HG03460 (cell line): ENCODE measurements around the gene AHDC1.

ENCODE experiments used
- ATAC-seq: cut with Tn5 transposase; IDR thresholded peaks from one replicate; pipeline ENCODE4 v1.9.1; 2021; ENCODE audit not compliant: unreplicated experiment

The AHDC1 gene

GRCh38 chr1:27491748-27492700 is 111.9 kb downstream of the AHDC1 start:
- no peak for ATAC-seq

DNA sequence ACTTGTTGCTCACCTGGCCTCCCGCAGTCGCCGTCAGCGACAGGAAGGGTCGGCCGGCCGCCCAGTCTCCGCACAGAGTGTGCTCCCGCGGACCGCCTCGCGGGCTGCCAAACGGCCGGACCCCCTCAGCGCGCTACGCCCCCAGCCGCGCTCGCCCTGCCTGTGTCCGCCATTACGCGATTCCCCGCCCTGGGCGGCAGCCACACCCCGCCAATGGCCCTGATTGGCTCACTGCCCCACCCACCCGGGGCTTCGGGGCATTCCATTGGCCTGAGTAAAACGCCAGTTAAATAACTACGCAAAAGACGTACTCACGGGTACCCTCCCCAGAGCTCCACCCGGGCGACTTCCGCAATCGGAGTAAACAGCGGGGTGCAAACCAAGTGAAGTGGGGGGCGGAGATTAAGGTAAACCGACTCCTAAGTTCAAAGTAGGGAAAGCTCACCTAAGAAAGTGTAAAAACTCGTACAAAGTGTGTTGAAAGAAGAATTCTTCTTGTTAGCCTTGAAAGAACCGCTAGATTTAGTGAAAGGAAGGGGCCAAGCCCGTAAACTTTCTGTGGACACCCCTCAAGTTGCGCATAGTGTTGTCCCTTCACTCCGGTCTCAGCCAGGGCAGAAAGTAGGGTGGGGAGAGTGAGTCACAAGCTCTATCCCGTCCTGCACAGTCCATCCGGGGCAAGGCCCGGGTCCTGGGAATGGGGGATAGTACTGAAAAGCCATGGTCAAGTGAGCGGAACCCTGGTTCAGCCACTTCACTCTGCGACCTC is 113.8 kb downstream of the AHDC1 start, which contains the start of gene WASF2:
WASF2 (minus strand) TSS at position 195 of the 769 bp plus-strand sequence. CDS start 61,277 bp downstream, outside the sequence.
- peak; percentile 72 for ATAC-seq

GRCh38 chr1:27489501-27489972 is 114.4 kb downstream of the AHDC1 start:
- peak; percentile 15 for ATAC-seq

- ATAC-seq: no peak
These were observed 115.7 kb downstream of the AHDC1 start for GRCh38 chr1:27487966-27488884.

DNA sequence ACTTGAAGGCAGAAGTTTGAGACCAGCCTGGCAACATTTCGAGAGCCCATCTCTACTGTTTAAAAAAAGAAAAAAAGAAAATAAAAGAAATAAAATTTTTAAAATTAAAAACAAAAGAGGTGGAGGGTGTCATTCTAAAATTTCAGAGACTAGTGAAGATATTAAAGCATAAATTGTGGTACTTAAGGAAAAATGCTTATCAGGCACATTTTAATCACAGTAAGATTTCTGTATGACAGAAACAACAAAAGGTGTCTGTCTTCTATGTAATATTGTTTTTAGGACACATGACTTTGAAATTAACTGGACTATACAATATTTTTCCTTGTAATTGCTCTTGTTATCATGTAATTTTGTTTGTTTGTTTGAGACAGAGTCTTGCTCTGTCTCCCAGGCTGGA is 118.6 kb downstream of the AHDC1 start:
- ATAC-seq: no peak
